ENCODE measurements around the gene NCKAP5.

The NCKAP5 gene

DNA sequence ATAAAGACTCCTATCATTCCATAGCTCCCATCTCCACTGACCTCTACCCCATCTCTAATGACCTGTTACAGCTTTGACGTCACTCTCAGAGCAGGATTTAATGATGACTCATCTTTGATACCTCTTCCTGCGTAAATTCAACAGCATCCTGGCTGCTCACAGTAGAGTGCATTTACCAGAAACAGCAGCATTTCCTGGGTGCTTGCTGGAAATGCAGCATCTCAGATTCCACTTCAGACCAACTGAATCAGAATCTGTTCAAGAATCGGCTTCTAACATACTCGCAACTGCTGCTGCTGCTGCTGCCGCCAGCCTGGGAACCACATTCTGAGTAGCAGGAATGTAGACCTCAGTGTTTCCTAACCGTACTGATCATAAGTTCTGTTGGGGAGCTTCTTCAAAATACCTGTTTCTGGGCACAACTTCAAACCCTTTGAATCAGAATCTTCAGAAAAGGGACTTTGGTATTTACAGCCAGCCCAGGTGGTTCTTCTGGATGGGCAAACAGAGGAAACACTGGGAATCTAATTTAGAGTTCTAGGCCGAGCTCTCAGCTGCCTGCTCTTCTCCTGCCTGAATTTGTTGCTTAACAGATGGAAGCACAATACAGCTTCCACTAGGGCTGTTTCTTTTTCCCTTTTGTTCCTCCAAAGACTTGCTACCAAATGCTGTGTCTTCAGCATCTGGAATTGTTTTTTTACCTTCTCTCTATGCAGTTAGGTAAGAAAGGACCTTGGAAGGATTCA, 241.4 kb downstream of the NCKAP5 start:
- Histone ChIP-seq H3K27ac (ENCODE audit: low read depth, low read length) (no peak overlapping the region), H3K27me3 (ENCODE audit: insufficient read depth, low read length) (no peaks in the 10 kb centered on the region), H3K36me3 (ENCODE audit: insufficient read depth, low read length) (no peaks in the 10 kb centered on the region), H3K4me1 (ENCODE audit: insufficient read depth, low read length) (peaks cover 8% of the 10 kb centered on the region; the same call in 1 of the 2 replicates), H3K4me3 (ENCODE audit: low read length) (no peak overlapping the region), H3K9me3 (ENCODE audit: insufficient read depth, low read depth, low read length) (no peaks in the 10 kb centered on the region), H3K9ac (ENCODE audit: low read depth, low read length) (no peak overlapping the region)
- 86% methylated on average over 7 of the region's 7 CpGs for WGBS

- 90% methylated on average over 4 of the region's 4 CpGs for WGBS
- no peaks in the 10 kb centered on the region for H3K27me3 ChIP-seq (ENCODE audit: insufficient read depth, low read length)
- H3K27ac ChIP-seq (ENCODE audit: low read depth, low read length): no peak overlapping the region
Measured at GRCh38 chr2:133324150-133324561, 244.1 kb downstream of the NCKAP5 start.

GRCh38 chr2:133322909-133323308, 245.4 kb downstream of the NCKAP5 start:
- Histone ChIP-seq H3K9me3 (ENCODE audit: insufficient read depth, low read depth, low read length) (no peaks in the 10 kb centered on the region), H3K9ac (ENCODE audit: low read depth, low read length) (no peak overlapping the region), H3K36me3 (ENCODE audit: insufficient read depth, low read length) (no peaks in the 10 kb centered on the region), H3K4me1 (ENCODE audit: insufficient read depth, low read length) (peaks cover 8% of the 10 kb centered on the region; the same call in 1 of the 2 replicates), H3K27ac (ENCODE audit: low read depth, low read length) (no peak overlapping the region), H3K4me3 (ENCODE audit: low read length) (no peak overlapping the region), H3K27me3 (ENCODE audit: insufficient read depth, low read length) (no peaks in the 10 kb centered on the region)
- WGBS: no CpG with 5 or more reads among the region's 1 CpG

More at GRCh38 chr2:133324150-133324561, 244.1 kb downstream of the NCKAP5 start:
- H3K4me3 ChIP-seq (ENCODE audit: low read length): no peak overlapping the region
- peaks cover 8% of the 10 kb centered on the region; the same call in 1 of the 2 replicates for H3K4me1 ChIP-seq (ENCODE audit: insufficient read depth, low read length)
- no peaks in the 10 kb centered on the region for H3K9me3 ChIP-seq (ENCODE audit: insufficient read depth, low read depth, low read length)
- H3K9ac ChIP-seq (ENCODE audit: low read depth, low read length): no peak overlapping the region
- H3K36me3 ChIP-seq (ENCODE audit: insufficient read depth, low read length): no peaks in the 10 kb centered on the region

- Histone ChIP-seq H3K4me1 (ENCODE audit: insufficient read depth, low read length) (no peaks in the 10 kb centered on the region), H3K27me3 (ENCODE audit: insufficient read depth, low read length) (no peaks in the 10 kb centered on the region), H3K27ac (ENCODE audit: low read depth, low read length) (no peak overlapping the region), H3K4me3 (ENCODE audit: low read length) (no peak overlapping the region), H3K9me3 (ENCODE audit: insufficient read depth, low read depth, low read length) (no peaks in the 10 kb centered on the region), H3K36me3 (ENCODE audit: insufficient read depth, low read length) (no peaks in the 10 kb centered on the region), H3K9ac (ENCODE audit: low read depth, low read length) (no peak overlapping the region)
- WGBS: 94% methylated on average over 3 of the region's 3 CpGs
Measured at GRCh38 chr2:133317178-133317577, 251.1 kb downstream of the NCKAP5 start.

DNA sequence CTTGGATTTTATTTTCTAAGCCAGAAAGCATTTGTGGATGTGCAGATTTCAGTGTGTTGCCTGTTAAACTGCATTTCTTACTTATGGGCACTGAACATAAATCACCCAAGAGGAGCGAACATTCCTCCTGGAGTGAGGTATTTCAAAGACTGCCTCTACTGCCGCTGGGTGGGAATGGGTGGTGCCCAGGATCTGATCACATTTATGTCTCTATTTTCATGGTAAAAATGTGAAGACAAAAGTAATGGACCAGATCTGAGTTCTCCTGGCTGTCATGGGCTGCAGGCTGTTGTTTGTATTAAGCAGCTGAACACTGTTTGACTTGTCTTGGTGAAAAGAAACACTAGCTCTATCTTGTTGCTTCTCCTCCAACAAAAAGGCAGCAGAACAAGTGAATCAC, 251.7 kb downstream of the NCKAP5 start:
- no peaks in the 10 kb centered on the region for H3K9me3 ChIP-seq (ENCODE audit: insufficient read depth, low read depth, low read length)
- no peaks in the 10 kb centered on the region for H3K36me3 ChIP-seq (ENCODE audit: insufficient read depth, low read length)
- H3K9ac ChIP-seq (ENCODE audit: low read depth, low read length): no peak overlapping the region
- 92% methylated on average over 2 of the region's 2 CpGs for WGBS
- H3K4me3 ChIP-seq (ENCODE audit: low read length): no peak overlapping the region
- H3K27me3 ChIP-seq (ENCODE audit: insufficient read depth, low read length): no peaks in the 10 kb centered on the region
- no peaks in the 10 kb centered on the region for H3K4me1 ChIP-seq (ENCODE audit: insufficient read depth, low read length)
- H3K27ac ChIP-seq (ENCODE audit: low read depth, low read length): no peak overlapping the region

- H3K4me3 ChIP-seq (ENCODE audit: low read length): no peak overlapping the region
- no peaks in the 10 kb centered on the region for H3K9me3 ChIP-seq (ENCODE audit: insufficient read depth, low read depth, low read length)
- no peaks in the 10 kb centered on the region for H3K27me3 ChIP-seq (ENCODE audit: insufficient read depth, low read length)
- H3K27ac ChIP-seq (ENCODE audit: low read depth, low read length): no peak overlapping the region
- no peaks in the 10 kb centered on the region for H3K36me3 ChIP-seq (ENCODE audit: insufficient read depth, low read length)
- WGBS: 94% methylated on average over 6 of the region's 6 CpGs
- H3K9ac ChIP-seq (ENCODE audit: low read depth, low read length): no peak overlapping the region
- no peaks in the 10 kb centered on the region for H3K4me1 ChIP-seq (ENCODE audit: insufficient read depth, low read length)
Measured at GRCh38 chr2:133315280-133315679, 253.0 kb downstream of the NCKAP5 start.

DNA sequence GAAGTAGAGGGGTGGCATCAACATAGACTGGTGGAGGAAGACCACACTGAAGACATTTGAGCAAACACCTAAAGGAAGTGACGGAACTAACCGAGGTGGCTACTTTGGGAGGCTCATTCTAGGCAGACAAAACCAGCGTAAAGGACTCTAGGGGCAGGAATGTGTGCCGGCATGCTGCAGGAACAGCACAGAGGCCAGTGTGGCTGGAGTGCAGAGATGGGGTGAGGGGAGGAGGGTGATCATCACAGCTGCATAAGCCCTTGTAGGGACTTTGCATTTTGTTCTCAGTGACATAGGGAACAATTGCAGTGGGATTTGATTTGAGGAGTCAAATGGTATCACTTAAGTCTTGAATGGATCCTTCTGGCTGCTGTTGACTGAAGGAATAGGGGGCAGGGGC, 253.5 kb downstream of the NCKAP5 start:
- Histone ChIP-seq H3K9ac (ENCODE audit: low read depth, low read length) (no peak overlapping the region), H3K27me3 (ENCODE audit: insufficient read depth, low read length) (no peaks in the 10 kb centered on the region), H3K36me3 (ENCODE audit: insufficient read depth, low read length) (no peaks in the 10 kb centered on the region), H3K4me3 (ENCODE audit: low read length) (no peak overlapping the region), H3K27ac (ENCODE audit: low read depth, low read length) (no peak overlapping the region), H3K4me1 (ENCODE audit: insufficient read depth, low read length) (no peaks in the 10 kb centered on the region), H3K9me3 (ENCODE audit: insufficient read depth, low read depth, low read length) (no peaks in the 10 kb centered on the region)
- 92% methylated on average over 4 of the region's 4 CpGs for WGBS

DNA sequence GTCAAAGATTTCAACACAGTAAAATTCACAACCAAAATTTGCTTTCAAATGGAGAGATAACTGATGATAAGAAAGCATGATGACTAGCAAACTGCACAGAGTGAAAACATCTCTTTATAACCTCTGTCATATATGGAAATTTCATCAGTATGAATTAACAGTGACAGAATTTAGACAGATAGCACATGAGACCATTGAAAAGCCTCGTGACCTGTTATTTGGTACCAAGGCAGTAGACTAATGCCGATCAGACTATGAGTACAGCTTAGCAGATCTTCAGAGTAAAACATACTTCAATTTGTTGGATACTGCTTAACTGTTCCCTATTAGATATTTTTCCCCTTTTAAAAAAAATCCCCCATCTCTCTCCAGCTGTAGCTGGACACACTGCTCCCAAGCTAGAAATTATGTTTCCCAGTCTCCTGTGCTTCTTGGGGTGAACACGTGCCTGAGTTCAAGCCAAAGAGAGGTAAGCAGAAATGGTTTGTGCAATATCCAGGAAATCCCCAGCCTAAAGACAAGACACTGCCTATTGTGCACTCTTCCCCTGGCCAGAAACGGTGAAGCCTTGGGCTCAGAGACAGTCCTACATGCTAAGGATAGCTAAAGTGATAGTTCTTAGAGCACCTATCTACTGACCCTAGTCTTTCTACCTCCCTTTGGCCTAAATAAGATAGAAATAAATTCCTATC, 256.1 kb downstream of the NCKAP5 start:
- Histone ChIP-seq H3K27me3 (ENCODE audit: insufficient read depth, low read length) (no peaks in the 10 kb centered on the region), H3K9me3 (ENCODE audit: insufficient read depth, low read depth, low read length) (no peaks in the 10 kb centered on the region), H3K36me3 (ENCODE audit: insufficient read depth, low read length) (no peaks in the 10 kb centered on the region), H3K4me1 (ENCODE audit: insufficient read depth, low read length) (no peaks in the 10 kb centered on the region), H3K27ac (ENCODE audit: low read depth, low read length) (no peak overlapping the region), H3K9ac (ENCODE audit: low read depth, low read length) (no peak overlapping the region), H3K4me3 (ENCODE audit: low read length) (no peak overlapping the region)
- WGBS: 91% methylated on average over 4 of the region's 4 CpGs

- H3K27ac ChIP-seq (ENCODE audit: low read depth, low read length): no peak overlapping the region
- 94% methylated on average over 2 of the region's 2 CpGs for WGBS
- no peak overlapping the region for H3K9ac ChIP-seq (ENCODE audit: low read depth, low read length)
- H3K4me3 ChIP-seq (ENCODE audit: low read length): no peak overlapping the region
- no peaks in the 10 kb centered on the region for H3K9me3 ChIP-seq (ENCODE audit: insufficient read depth, low read depth, low read length)
- no peaks in the 10 kb centered on the region for H3K4me1 ChIP-seq (ENCODE audit: insufficient read depth, low read length)
- H3K27me3 ChIP-seq (ENCODE audit: insufficient read depth, low read length): no peaks in the 10 kb centered on the region
- no peaks in the 10 kb centered on the region for H3K36me3 ChIP-seq (ENCODE audit: insufficient read depth, low read length)
Measured at GRCh38 chr2:133306236-133306635, 262.0 kb downstream of the NCKAP5 start.

- Histone ChIP-seq H3K9ac (ENCODE audit: low read depth, low read length) (no peak overlapping the region), H3K4me3 (ENCODE audit: low read length) (no peak overlapping the region), H3K4me1 (ENCODE audit: insufficient read depth, low read length) (no peaks in the 10 kb centered on the region), H3K36me3 (ENCODE audit: insufficient read depth, low read length) (no peaks in the 10 kb centered on the region), H3K27me3 (ENCODE audit: insufficient read depth, low read length) (no peaks in the 10 kb centered on the region), H3K9me3 (ENCODE audit: insufficient read depth, low read depth, low read length) (no peaks in the 10 kb centered on the region), H3K27ac (ENCODE audit: low read depth, low read length) (no peak overlapping the region)
- 84% methylated on average over 3 of the region's 3 CpGs for WGBS
Measured at GRCh38 chr2:133304344-133304743, 263.9 kb downstream of the NCKAP5 start.

GRCh38 chr2:133303150-133303549, 265.1 kb downstream of the NCKAP5 start:
- H3K4me3 ChIP-seq (ENCODE audit: low read length): no peak overlapping the region
- WGBS: 86% methylated on average over 1 of the region's 1 CpG
- no peaks in the 10 kb centered on the region for H3K9me3 ChIP-seq (ENCODE audit: insufficient read depth, low read depth, low read length)
- no peak overlapping the region for H3K27ac ChIP-seq (ENCODE audit: low read depth, low read length)
- H3K27me3 ChIP-seq (ENCODE audit: insufficient read depth, low read length): no peaks in the 10 kb centered on the region
- H3K36me3 ChIP-seq (ENCODE audit: insufficient read depth, low read length): no peaks in the 10 kb centered on the region
- no peaks in the 10 kb centered on the region for H3K4me1 ChIP-seq (ENCODE audit: insufficient read depth, low read length)
- H3K9ac ChIP-seq (ENCODE audit: low read depth, low read length): no peak overlapping the region
